CD1c-positive myeloid dendritic cell (primary cell): ENCODE measurements around the gene SVOP.
"Not testable (repeated sequence)": the region's sequence is repeated elsewhere in the genome, so short reads cannot be mapped to it uniquely, and the experiment has no call there.

Experiments used
- DNase-seq: peaks from one replicate; pipeline ENCODE4 v3.0.0-alpha.2; 2016; ENCODE audit errors: extremely low spot score

The SVOP gene

GRCh38 chr12:109020796-109021380 lies at the start of gene SVOP:
SVOP (minus strand) TSS chr12:109021068; CDS start chr12:109020868, 200 bp downstream.
- DNase-seq: peak; percentile 80

- no peak for DNase-seq
Observed at GRCh38 chr12:109069307-109070271, 48.7 kb upstream of the SVOP start.

GRCh38 chr12:109065853-109066193 lies 45.0 kb upstream of the SVOP start:
- DNase-seq: no peak

GRCh38 chr12:109065154-109065852 lies 44.4 kb upstream of the SVOP start:
- DNase-seq: no peak

- DNase-seq: no peak
Observed at GRCh38 chr12:109064143-109064542, 43.3 kb upstream of the SVOP start.

GRCh38 chr12:109058773-109059172 lies 37.9 kb upstream of the SVOP start:
- DNase-seq: no peak

GRCh38 chr12:109057376-109057775 lies 36.5 kb upstream of the SVOP start:
- no peak for DNase-seq

- no peak for DNase-seq
Observed at GRCh38 chr12:109056891-109057290, 36.0 kb upstream of the SVOP start.

GRCh38 chr12:109054520-109054919 lies 33.7 kb upstream of the SVOP start:
- DNase-seq: no peak

- not testable (repeated sequence) for DNase-seq
Observed at GRCh38 chr12:109054124-109054513, 33.3 kb upstream of the SVOP start.

- peak; percentile 16 for DNase-seq
Observed at GRCh38 chr12:109053382-109054123, 32.7 kb upstream of the SVOP start.

- DNase-seq: peak; percentile 91
Observed at GRCh38 chr12:109052414-109053323, 31.8 kb upstream of the SVOP start, which contains the start of gene USP30. USP30 (plus strand) TSS chr12:109052576; CDS start chr12:109052679, 103 bp downstream.

- no peak for DNase-seq
Observed at GRCh38 chr12:109052097-109052413, 31.2 kb upstream of the SVOP start.

- not testable (repeated sequence) for DNase-seq
Observed at GRCh38 chr12:109049794-109050193, 28.9 kb upstream of the SVOP start.

- not testable (repeated sequence) for DNase-seq
Observed at GRCh38 chr12:109048706-109049105, 27.8 kb upstream of the SVOP start.

GRCh38 chr12:109047081-109047805 lies 26.4 kb upstream of the SVOP start:
- DNase-seq: no peak

GRCh38 chr12:109044241-109044640 lies 23.4 kb upstream of the SVOP start:
- no peak for DNase-seq

- DNase-seq: no peak
Observed at GRCh38 chr12:109036975-109037374, 16.1 kb upstream of the SVOP start.

- DNase-seq: no peak
Observed at GRCh38 chr12:109033239-109034196, 12.7 kb upstream of the SVOP start.
